GM19193 (cell line): Measurements from ENCODE around the gene BUB1B.

Experiments used
- POLR2A ChIP-seq: IDR thresholded peaks from 4 replicates; pipeline ENCODE4 v1.6.1; 2011; ENCODE audit not compliant: insufficient read depth, insufficient read length; ENCODE audit errors: extremely low read depth

Gene BUB1B

DNA sequence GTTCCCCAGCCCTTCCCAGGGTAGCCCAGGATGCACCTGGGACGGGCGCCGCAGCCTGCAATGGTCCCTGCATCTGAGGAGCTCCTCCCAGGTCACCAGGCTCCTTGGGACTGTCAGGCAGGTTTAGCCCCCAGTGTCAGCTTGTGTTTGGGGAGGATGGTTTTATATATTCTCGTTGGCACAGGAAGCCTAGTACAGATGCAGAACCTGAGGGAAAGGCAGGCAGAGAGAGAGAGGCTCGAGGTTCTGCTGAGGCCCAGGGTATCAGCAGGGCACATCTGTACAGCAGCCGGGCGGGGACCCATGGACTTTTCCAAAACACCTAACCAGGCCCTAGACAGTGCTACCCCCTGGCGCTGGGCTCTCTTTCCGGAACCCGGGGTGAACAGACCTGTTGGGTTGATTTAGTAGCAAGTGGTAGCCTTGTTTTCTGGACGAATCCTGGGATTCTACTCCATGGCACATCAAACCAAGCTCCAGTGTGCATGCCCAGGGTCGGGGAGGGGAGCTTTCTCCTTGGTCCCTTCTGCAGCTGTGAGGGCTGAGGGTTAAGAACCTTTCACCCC is 86.6 kb downstream of the BUB1B start:
- no peak for TF ChIP-seq POLR2A

DNA sequence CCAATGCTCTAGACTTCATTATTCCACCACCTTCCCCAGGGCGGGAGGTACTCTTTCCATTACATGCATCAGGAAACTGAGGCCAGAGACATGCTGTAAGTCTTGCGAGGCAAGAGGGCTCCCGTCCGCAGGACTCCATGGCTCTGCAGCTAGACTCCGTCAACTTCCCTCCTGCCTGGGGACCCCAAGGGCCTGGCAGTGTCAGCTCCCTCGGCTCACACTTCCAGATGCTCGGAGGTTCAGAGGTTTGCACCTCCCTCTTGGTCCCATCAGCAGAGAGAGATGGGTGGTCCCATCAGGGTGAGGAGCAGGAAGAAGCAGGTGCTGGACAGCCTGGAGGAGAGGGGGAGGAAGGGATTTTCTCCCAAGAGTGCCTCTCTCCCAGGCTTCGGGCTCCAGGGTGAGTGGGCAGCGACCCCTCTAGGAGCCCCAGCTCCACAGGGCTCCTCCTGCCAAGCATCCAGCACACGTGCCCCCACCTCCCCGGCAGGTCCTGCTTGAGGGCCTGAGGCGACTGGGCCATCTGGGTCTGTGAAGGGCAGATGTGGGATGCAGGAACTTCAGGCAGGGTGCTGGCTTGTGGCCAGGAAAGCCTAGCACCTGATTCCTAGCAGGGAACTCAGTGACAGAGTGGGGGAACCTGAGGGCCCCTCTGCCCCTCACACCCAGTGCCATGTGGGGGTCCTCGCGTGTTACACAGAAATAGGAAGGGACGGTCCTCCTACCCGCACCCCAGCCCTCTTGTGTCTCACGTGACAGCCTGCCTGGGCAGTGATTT is 87.3 kb downstream of the BUB1B start:
- TF ChIP-seq POLR2A = no peak

GRCh38 chr15:40249477-40250303 is 88.8 kb downstream of the BUB1B start:
- no peak for TF ChIP-seq POLR2A

GRCh38 chr15:40250304-40250656 is 89.4 kb downstream of the BUB1B start:
- TF ChIP-seq POLR2A = no peak

DNA sequence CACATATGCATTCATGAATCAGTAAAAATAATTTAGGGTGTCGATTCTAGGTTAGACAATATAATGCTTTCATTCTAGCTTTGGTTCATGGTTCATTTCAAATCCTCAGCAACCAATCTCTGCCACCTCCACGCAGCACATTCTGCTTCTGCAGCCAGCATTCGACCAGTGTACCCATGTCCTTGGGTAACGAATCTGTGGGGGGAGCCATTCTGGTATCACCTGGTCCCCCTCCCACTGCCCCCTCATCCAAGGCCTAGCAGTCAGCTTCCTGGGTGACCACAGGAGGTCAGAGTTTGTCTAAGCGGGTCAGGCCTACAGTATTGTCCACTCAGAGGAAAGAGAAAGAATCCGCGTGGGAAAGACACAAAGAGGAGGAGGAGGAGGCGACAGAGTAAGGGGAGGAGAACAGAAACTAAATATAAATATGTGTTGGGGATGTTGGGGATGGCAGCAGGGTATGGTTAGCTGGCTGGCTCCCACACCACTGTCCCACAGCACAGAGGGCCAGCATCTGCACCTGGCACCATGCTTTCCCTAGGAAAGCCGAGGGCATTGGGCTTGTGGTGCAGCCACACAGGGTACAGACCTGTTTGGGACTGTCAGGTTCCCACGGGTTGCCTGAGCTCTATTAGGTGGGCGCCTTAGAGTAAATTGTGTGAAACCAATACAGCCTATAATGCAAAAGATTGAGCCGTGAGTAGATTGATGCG is 90.1 kb downstream of the BUB1B start:
- no peak for TF ChIP-seq POLR2A

DNA sequence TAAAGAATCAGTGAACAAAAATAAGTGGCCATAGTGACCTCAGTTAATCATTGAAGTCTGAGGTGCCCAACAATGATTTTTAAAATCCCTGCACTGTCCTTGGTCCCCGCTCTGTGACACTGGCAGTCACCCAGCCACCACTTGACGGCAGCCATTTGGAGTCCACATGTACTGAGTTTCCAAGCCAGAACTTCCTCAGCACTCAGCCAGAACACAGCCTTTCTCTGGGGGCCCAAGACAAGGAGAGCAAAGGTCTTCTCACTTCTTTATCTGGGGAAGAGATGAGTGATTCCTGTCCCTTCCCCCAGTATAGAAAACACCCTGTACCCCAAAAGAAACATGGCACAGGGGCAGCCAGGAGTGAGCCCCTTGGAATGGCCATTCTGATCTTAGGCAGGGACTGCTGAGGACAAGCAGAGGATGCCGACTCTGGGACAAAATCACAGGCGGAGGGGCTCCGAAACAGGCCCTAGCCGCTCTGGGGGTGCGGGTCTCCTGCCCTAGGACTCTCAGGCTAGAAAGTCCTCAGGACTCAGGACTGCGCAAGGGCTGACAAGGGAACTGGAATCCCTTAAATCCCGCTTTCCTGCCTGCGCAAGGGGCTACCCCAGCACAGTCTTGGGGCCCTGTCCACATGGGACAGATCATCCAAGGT is 90.7 kb downstream of the BUB1B start:
- TF ChIP-seq POLR2A = no peak

GRCh38 chr15:40252141-40252437 is 91.2 kb downstream of the BUB1B start:
- TF ChIP-seq POLR2A = no peak

DNA sequence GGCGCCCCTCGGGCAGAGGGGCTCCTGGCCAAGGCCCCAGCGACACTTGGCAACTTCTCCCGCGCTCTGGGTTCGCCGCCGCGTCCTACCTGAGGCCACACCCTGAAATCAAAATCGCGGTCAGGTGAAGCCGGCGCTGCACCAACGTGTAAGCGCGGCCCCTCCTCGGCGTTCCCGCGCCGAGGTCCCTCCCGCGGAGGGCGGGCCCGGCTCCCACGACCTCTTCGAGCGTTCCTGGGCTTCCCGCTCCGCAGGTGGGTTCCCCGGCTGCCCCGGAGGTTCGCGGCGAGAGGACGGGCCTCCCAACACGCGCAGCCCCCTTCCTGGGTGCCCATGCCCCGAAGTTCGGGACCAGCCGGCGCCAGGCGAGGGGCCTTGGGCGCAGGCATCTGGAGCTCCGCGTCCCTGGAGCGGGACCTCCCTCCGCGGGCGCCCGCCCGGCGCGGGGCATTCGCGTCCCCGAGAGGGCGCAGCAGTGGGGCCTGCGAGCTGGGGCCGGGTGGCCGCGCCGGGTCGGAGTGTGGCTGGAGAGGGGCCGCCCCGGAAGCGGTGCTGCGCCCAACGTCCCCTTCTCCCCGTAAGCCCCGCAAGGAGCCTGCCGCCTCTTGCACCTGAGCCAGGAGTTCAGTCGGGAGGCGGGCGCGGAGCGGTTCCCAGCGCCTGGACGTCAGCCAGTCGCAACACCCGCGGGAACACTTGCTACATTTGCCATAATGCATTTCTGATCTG is 91.7 kb downstream of the BUB1B start:
- TF ChIP-seq POLR2A = no peak

DNA sequence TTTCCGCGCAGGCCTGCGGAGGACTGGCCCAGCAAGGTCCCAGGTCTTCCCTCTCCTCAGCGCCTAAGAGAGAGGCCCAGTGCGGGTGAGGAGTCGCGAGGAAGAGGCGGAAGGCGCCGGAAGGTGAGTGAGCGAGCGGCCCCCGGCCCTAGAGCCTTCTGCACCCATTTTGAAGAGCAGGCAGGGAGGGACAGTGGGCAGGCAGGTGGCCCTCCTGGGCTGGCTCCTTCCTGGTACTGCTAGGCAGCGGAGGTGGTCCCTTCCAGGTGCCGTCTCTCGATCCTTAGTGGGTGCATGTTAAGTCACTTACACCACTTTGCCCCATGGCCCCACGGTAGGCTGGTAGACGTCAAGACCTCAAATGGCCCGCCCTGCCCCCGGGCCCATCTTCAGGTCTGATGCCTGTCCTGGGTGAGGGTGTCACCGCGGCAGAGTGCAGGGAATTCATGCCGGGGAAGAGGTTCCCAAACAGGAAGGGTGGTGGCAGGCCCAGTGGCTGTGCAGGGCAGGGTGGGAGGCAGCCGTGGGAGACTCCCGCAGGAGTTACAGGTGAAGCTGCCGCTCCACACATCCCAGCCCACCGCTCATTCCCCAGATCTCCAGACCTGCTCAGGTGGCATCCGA is 92.4 kb downstream of the BUB1B start:
- TF ChIP-seq POLR2A = no peak

DNA sequence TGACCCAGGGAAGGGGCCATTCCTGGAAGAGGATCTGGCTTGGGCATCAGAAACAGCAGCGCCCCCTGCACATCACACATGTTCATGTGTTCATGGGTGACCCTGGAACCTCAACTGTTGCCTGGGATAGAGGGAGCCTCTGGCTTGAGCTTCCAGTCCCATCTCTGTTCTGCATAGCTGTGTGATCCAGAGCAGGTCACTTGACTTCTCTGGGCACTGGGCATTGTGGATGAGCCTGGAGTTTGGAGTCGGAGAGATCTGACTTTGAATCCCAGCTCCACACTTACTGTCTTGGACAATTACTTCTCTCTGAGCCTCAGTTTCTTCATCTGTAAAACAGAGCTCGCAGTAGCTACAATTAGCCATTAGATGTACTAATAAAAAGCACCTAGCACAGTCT is 93.6 kb downstream of the BUB1B start:
- no peak for TF ChIP-seq POLR2A

DNA sequence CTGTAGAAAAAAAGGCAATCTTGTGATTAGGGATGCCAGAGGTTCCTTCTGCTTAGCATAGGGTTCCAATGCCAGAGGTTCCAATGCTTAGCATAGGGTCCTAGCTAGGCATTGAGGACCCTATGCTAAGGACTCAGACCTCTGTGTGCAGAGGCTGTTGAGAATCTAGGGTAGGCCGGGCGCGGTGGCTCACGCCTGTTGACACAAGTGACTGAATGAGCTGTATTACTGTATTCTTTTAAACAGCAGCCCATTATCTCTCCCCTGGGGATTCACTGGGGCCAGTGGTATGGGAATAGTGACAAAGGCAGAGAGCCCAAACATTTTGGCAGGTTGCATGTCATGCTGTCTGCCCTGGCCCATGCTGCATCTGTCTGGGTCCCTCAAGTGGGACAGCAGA is 94.2 kb downstream of the BUB1B start:
- TF ChIP-seq POLR2A = no peak

DNA sequence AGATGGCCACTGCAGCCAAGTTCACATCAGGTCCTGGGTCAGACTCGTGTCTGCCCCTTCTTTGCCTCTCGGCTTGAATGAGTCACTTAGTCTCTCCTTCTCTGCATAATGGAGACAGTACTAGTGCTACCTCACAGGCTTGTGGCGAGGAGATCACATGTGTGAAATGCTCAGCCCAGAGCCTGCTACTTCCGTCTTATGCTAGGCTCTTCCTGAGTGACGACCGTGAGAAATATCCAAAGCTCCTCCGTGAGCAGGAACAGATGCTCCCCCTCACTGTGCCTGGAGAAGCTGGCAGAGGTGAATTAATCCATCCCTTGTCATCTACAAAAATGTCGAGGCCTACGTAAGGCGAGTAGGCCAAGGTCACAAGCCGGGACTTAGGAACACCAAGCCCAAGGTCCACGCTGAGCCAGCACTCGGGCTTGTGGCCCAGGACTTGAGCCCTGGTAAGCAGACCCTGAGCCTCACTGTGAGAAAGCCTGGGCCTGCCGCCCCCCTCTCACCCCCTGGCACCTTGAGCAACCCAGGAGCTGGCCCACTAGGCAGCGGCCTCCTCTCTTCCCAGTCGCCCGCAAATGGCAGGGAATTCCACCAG is 95.9 kb downstream of the BUB1B start:
- no peak for TF ChIP-seq POLR2A

DNA sequence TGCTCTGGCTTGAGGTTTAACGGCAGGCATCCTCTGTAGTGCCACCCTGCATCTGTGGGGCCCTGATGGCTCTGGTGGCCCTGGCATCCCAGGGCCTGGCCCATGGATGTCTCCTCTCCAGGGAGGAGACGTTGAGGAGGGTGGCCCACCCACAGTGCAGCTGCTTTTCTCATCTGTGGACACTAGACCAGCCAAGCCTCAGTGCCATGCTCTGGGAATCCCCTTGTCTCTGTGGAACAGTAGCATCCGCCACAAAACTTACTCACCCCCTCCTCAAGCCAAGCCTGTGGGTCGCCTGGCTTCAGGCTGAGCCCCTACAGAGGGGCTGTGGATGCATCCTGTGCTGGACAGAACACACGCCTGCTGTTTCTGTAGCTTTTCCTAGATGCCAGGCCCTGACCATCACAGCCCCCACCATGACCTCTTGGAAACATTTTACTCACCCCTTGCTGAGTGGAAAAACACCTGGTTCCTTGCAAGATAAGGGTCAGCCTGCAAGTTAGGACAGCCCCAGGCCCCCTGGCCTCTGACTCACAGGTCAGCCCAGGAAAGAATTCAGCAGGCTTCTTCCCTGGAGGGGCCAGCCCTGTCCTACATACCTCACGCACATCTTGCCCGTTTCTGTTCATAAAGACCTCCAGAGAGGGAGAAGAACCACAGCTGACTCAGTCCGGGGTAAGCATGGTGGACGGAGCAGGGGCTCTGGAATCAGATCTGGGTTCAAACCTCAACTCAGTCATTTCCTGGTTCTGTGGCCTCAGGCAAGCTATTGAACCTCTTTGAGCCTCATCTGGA is 97.0 kb downstream of the BUB1B start:
- no peak for TF ChIP-seq POLR2A
